Lower leg skin (tissue), 4 donors: ENCODE measurements around the gene MAN1C1. TPM values are rescaled to one million over a fixed set of nuclear protein-coding genes. Genes with fewer than 3 reads are reported as not detected.

Experiments used
- DNase-seq, 2 donors: peaks; one replicate each; pipeline ENCODE4 v3.0.0-alpha.2; 2019; ENCODE audit warnings: low spot score in 2 of 2
- H3K4me3 ChIP-seq: fragments of 200-600 bp; sonication (generic); 2 replicates; pipeline ENCODE4 v1.5.1; 2017; ENCODE audit warnings: mild to moderate bottlenecking, low read depth; ENCODE audit not compliant: poor library complexity, severe bottlenecking
- POLR2A ChIP-seq, 2 donors: fragments of 450-650 bp; IDR thresholded peaks; one replicate each; pipeline ENCODE4 v1.6.1; 2016 to 2017; ENCODE audit warnings: antibody characterized with exemption in 2 of 2, mild to moderate bottlenecking in 1 of 2, moderate library complexity in 1 of 2
- WGBS, 2 donors: methylation state at CpG; one replicate each; pipeline ENCODE4 v1.1.5; 2018; 5-methylcytosine and 5-hydroxymethylcytosine counted together
- intact Hi-C: fragments of 100-400 bp; cut with DNase I; formaldehyde crosslinking; loops from one replicate; pipeline ENCODE4 v1.15.0; 2023; ENCODE audit warnings: low total_unique reads
- total RNA-seq, 4 donors: library from RNA; depleted of rRNA; stranded (reverse); fragments of >200 nt; gene quantifications; one replicate each; pipeline ENCODE4 v1.1.0, GENCODE V29; 2016
- TF ChIP-seq, protein P1 (sequence below), 3 donors: fragments of 450-650 bp; IDR thresholded peaks; one replicate each; pipeline ENCODE4 v1.5.1; 2016; ENCODE audit warnings: antibody characterized with exemption in 3 of 3, mild to moderate bottlenecking in 3 of 3, moderate library complexity in 2 of 3

MAN1C1 gene
- total RNA-seq, 4 donors from 2014 or later: 5.9 to 7.3 (median 6.6) TPM

DNA sequence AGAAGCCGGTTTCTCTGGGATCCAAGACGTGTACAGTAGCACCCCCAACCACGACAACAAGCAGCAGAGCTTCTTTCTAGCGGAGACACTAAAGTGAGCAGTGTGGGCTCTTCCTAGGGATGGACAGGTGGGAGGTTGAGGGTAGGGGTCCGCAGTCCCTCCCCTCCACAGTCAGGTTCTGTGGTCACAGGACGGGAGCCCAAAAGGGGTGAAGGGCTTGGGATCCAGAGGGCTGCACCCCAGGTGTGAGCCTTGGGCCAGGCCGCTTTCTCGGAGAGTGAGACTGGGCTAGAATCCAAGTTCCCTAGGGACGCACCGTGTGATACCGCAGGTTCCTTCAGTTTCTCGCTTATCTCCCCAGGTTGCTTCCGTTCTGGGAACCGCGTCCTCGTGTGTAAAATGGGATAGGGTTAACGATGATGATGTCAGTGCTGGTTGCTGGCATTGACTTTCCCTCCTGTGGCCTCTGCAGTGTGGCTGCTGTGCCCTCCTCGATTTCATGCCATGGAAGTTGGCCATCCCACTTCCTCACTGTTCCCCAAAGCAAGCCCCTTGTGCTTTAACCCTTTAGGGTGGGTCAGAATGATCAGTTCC is 166.1 kb downstream of the MAN1C1 start:
- H3K4me3 ChIP-seq: no peak overlapping the region
- TF ChIP-seq, protein P1, sequence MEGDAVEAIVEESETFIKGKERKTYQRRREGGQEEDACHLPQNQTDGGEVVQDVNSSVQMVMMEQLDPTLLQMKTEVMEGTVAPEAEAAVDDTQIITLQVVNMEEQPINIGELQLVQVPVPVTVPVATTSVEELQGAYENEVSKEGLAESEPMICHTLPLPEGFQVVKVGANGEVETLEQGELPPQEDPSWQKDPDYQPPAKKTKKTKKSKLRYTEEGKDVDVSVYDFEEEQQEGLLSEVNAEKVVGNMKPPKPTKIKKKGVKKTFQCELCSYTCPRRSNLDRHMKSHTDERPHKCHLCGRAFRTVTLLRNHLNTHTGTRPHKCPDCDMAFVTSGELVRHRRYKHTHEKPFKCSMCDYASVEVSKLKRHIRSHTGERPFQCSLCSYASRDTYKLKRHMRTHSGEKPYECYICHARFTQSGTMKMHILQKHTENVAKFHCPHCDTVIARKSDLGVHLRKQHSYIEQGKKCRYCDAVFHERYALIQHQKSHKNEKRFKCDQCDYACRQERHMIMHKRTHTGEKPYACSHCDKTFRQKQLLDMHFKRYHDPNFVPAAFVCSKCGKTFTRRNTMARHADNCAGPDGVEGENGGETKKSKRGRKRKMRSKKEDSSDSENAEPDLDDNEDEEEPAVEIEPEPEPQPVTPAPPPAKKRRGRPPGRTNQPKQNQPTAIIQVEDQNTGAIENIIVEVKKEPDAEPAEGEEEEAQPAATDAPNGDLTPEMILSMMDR (IDR thresholded peaks at IDR 0.05): no peak
- no peak for TF ChIP-seq POLR2A (IDR thresholded peaks at IDR 0.05)
- intact Hi-C loops: no loop called here
- WGBS, 2 donors: 76 to 77% methylated on average over 18 of the region's 18 CpGs
- DNase-seq: no peak

DNA sequence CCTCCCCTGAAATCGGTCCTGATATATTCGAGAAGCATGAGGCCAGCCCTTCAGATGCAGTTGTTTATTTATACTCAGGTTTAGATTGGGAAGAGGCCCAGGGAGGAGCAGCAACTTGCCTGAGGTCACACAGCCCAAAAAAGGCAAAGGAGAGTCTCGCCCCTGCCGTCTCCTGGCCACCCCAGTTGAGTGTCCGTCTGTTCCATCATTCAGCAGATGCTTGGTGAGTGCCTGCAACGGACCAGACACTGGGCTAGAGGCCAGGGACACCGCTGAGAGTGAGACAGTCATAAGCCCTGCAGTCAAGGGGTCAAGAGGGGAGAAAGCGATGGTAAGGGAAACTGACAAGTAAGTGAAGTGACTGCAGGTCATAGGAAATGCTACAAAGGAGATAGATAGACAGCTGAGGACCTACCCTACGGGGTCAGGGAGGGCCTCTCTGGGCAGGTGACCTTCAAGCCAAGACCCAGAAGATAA is 168.0 kb downstream of the MAN1C1 start:
- TF ChIP-seq, protein P1 (IDR thresholded peaks at IDR 0.05): no peak
- no peak for TF ChIP-seq POLR2A (IDR thresholded peaks at IDR 0.05)
- no peak overlapping the region for H3K4me3 ChIP-seq
- 80 to 82% methylated on average over 9 of the region's 9 CpGs for WGBS, 2 donors
- intact Hi-C loops: no loop called here
- no peak for DNase-seq

DNA sequence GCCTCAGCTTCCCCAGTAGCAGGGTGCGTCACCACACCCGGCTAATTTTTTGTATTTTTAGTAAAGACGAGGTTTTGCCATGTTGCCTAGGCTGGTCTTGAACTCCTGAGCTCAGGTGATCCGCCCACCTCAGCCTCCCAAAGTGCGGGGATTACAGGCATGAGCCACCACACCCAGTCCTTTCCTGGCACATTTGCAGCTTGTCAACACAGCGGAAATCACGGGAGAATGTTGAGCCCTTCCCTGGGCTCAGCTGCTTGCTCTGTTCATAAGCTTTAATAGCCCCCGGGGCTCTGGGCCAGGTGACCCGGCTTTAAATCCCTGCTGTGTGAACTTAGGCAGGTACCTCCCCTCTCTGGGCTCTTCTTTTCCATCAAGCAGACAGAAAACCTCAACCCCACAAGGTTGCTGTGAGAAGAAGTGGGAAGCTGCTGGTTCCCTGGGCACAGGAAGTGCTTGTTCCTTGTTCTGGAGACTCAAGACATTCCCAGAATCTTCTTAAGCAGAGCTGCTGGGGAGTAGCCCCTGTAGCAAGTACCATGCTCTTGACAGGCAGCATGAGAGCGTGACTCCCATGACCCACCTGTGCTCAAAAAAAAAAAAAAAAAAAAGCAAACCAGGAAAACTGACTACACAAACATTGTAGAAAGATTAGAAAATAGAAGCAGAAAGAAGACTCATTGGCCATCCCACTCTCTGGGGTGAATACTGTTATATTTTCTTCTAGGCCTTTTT is 168.9 kb downstream of the MAN1C1 start:
- H3K4me3 ChIP-seq: no peak overlapping the region
- 66 to 71% methylated on average over 10 of the region's 10 CpGs for WGBS, 2 donors
- DNase-seq: no peak
- no peak for TF ChIP-seq POLR2A (IDR thresholded peaks at IDR 0.05)
- TF ChIP-seq, protein P1 (IDR thresholded peaks at IDR 0.05): no peak
- intact Hi-C loops: no loop called here

DNA sequence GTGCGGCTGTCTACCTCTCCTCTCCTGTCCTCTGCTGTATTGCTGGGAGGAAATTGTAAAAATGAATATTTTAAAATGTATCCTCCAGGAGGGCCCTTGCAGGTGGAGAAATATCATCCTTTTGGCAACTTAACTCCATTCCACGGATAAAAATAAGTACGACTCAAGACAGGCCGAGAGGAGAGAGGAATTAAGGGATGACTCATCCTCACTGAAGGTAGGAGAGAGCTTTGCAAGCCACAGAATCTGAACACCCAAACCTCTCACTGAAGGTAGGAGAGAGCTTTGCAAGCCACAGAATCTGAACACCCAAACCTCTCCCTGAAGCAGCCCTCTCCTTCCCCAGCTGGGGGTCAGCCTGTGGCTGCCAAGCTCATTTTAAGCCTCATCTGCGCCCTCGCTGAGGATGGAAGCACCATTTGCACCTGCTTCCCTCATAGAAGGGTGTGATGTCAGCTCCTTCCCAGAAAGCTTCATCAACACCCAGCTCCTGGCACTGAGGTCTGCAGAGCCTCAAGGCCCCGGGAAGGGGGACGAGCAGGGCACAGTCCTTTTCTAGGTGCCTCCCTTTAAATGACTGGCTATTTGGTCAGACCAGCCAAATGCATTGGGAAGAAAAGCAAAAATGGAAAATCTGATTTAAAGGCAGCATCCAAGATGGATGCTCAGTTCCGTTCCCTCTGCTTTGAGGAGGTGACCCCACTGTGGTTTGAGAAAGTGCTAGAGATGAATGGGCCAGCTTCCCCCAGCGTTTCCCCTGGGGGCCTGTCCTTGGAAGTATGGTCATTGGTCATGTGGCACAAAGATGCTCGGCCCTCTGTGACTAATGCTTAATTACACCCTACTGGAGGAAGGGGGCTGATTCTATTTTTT is 170.5 kb downstream of the MAN1C1 start:
- TF ChIP-seq, protein P1 (IDR thresholded peaks at IDR 0.05): no peak
- no peak for TF ChIP-seq POLR2A (IDR thresholded peaks at IDR 0.05)
- intact Hi-C loops: no loop called here
- no peak overlapping the region for H3K4me3 ChIP-seq
- WGBS, 2 donors: 51 to 61% methylated on average over 11 of the region's 11 CpGs
- no peak for DNase-seq

DNA sequence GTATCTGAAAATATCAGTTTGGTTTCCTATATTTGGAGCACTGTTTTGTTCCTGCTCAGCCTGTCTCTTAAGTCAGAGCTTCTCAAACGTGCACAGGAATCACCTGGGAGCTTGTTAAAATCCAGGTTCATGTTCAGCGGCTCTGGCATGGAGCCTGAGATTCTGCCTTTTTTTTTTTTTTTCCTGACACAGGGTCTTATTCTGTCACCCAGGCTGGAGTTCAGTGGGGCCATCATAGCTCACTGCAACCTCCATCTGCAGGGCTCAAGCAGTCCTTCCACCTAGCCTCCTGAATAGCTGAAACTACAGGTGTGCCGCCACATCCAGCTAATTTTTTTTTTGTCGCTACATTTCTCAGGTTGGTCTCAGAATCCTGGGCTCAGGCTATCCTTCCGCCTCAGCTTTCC is 171.2 kb downstream of the MAN1C1 start:
- WGBS, 2 donors: 81 to 89% methylated on average over 5 of the region's 5 CpGs
- DNase-seq: no peak
- no peak for TF ChIP-seq POLR2A (IDR thresholded peaks at IDR 0.05)
- TF ChIP-seq, protein P1 (IDR thresholded peaks at IDR 0.05): no peak
- no peak overlapping the region for H3K4me3 ChIP-seq
- intact Hi-C loops: no loop called here
